SKM-1 (cell line): ENCODE results near the gene KRTAP5-2.

ENCODE experiments used
- DNase-seq: peaks from one replicate; lab custom pipeline; 2025; ENCODE audit not compliant: unreplicated experiment; lab: John Stamatoyannopoulos, UW

Gene KRTAP5-2

GRCh38 chr11:1568441-1568911 lies 29.6 kb downstream of the KRTAP5-2 start:
- no peak for DNase-seq

DNA sequence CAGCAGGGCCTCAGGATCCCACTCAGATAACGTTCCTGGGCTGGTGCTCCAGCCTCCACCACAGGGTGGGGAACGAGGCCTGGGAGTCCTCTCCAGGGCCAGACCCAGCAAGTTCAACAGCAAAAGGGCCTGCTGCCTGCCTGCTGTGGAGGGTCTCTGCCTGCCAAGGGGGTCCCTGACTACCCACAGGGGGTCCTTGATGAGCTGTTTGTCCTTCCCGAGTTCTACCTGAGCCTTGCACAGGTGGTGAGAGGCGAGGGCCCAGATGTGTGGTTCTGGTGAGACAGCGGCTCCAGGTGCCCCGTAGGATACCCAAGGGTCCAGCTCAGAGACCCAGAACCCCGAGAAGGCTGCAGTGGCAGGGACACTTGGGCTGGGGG lies 30.4 kb downstream of the KRTAP5-2 start:
- no peak for DNase-seq

DNA sequence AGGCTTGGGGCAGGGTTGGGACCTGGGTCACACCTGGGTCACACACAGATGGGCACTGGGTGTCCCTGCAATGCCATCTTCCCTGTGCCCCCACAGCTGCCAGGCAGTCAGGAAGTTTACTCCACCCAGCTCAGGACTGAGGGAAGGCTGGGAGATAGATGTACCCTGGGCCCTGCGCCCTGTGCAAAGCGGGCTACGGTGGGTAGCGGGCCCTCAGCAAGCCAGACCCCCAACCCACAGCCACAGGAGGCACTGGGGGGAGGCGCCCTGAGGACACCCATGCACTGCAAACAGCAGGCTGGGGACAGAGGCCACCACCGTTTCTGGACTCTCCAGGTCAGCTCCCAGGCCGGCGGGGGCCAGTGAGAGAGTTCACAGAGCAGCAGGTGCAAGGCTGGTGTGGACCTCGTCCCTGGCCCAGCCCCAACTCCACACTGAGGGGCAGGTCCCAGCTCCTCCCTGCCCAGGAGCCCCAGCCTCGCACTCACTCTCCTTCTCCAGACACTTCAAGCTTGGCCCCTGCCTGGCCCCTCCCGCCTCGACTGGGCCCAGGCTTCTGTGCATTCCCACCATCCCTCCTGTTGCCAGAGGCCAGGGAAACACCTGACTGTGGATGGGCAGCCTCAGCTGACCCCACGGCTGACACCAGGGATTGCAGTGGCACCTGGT lies 30.9 kb downstream of the KRTAP5-2 start:
- no peak for DNase-seq

GRCh38 chr11:1566381-1567051 lies 31.6 kb downstream of the KRTAP5-2 start:
- no peak for DNase-seq

GRCh38 chr11:1565904-1566247 lies 32.2 kb downstream of the KRTAP5-2 start:
- no peak for DNase-seq

GRCh38 chr11:1565173-1565903 lies 32.8 kb downstream of the KRTAP5-2 start:
- no peak for DNase-seq

DNA sequence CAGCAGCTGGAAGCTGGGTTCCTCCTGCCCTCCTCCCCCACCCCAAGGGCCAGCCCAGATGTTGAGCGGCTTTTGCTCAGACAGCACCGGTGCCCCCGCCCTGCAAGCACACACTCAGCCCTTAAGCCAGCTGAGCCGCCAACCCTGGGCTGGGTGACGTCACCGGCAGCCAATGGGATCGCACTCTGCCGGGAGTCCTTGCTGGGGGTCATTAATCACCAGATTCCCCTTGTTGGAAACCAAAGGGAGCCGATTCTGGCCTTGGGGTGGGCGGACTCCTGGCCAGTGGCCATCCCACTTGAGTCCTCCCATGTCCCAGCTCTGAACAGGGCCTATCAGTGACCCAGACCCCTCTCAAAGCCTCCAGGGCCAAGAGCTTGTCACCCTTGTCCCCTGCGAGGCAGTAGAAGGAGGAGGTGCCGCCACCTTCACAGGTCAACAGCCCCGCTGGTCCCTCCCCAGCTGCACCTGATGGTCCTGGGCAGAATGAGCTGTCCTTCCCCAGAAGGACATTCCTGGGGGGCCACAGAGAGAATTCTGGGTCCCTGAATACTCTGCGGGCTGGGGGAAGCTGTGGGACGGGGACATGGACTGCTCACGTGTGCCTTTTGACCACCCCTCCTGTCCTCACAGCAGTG lies 33.4 kb downstream of the KRTAP5-2 start:
- no peak for DNase-seq

GRCh38 chr11:1563697-1564534 lies 34.2 kb downstream of the KRTAP5-2 start:
- DNase-seq, result no peak

DNA sequence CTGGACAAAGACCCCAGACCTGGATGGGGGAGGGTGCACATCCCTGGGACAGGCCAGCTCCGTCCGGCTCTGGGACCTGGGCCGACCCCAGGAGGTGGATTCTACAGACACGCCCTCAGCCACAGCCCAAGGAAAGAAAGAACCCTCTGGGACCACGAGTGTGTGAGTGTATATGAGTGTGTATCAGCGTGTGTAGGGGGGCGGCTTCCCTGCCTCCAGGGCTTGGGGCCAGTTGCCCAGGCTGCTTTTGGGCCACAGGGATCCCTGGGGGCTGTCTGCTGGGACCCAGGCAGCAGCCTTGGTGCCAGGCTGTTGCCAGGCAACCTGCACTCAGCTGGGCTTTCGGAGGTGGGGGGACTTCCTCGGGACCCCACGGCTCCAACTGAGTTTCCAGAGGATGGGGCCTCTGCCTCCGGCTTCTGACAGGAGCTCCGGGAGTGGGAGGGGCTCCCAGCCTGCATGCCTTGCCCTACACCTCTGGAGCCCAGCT lies 34.9 kb downstream of the KRTAP5-2 start:
- DNase-seq, result no peak

GRCh38 chr11:1562469-1563148 lies 35.5 kb downstream of the KRTAP5-2 start:
- DNase-seq, result no peak

DNA sequence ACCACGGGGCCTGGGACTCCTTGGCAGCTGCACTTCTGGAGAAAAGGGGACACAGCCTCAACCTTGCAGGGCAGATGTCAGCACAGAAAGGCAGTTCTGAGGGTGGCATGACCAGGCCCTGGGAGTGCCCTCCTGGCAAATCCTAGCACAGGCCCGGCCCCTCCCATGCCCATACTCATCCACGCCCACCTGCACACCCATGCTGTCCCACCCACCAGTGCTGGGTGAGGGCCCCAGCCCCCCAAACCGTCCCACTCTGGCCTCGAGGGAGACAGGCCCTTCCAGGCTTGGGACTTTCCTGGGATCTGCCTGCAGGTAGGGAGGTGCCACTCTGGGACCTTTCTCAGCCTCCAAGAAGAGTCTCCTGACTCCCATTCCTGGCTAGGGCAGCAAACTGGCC lies 36.1 kb downstream of the KRTAP5-2 start:
- DNase-seq, result no peak

GRCh38 chr11:1561266-1561665 lies 36.8 kb downstream of the KRTAP5-2 start:
- DNase-seq, result no peak

DNA sequence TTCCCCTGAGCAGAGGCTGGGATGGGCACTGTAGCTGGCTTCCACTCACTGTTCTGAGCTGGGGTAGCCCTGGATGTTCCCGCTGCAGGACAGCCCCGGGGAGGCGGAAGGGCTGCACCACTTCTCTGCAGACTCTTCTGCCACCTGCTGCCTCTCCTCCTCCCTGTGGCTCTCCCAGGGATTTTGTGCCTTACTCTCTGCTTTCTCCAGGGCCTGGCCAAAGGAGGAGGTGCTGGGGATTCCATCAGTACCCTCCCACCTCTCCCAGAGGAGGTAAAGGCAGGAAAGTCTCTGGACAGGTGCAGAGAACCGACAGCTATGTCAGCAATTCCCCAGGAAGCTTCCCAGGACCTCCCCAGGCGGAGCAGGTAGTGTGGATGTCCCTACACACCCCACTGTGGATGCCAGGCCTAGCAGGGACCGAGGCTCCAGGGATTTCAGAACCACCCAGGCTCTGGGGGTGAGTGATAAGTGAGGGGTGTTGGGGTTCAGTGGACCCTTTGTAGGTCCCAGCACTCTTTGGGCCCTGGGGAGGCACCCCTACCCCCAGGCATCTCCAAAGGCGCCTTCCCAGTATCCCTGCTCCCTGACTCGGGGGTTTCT lies 37.3 kb downstream of the KRTAP5-2 start:
- DNase-seq, result no peak

DNA sequence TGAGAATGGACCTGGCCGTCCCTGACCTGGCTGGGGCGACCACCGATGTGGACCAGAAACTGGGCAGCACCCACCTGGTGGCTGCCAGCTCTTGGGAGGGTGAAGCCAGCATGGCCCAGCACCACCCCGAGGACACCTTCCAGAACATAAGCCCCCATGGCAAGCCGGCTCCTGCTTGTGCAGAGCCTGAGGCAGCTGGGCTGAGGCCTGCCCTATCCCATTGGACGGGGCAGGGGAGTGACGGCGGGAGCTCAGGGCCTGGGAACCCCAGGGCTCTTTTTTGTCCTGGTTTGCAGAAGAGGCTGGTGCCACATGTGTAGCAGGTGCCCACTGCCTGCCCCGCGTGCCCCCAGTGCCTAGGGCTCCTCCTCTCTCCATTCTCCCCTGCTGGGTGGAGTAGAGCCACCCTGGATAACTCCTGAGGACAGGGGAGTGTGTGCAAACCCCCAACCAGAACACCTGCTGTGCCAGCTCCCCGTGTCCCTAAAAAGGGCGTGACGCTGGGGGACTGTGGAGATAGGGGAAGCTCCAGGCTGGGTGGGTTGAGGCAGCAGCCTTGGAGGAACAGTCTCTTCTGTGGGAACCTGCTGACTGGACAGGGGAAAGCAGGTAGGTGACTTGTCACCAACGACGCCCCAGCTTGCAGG lies 38.0 kb downstream of the KRTAP5-2 start:
- no peak for DNase-seq

- no peak for DNase-seq
These were observed 38.8 kb downstream of the KRTAP5-2 start for GRCh38 chr11:1559111-1559951.

DNA sequence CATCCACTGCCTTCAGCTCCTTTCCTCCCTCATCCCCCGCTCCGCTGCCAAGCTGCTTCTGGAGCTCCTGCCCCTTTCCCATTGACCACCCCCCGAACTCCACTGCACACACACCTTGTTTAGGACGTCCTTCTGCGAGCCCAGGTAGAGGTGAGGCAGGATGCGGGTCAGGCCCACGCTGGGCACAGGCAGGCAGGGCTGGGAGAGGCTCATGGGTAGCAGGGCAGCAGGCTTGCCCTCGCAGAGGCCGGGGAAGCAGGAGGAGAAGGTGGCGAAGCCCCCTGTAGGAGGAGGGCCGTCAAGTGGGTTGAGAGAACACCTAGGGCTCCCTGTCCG lies 39.4 kb downstream of the KRTAP5-2 start:
- DNase-seq, result no peak

DNA sequence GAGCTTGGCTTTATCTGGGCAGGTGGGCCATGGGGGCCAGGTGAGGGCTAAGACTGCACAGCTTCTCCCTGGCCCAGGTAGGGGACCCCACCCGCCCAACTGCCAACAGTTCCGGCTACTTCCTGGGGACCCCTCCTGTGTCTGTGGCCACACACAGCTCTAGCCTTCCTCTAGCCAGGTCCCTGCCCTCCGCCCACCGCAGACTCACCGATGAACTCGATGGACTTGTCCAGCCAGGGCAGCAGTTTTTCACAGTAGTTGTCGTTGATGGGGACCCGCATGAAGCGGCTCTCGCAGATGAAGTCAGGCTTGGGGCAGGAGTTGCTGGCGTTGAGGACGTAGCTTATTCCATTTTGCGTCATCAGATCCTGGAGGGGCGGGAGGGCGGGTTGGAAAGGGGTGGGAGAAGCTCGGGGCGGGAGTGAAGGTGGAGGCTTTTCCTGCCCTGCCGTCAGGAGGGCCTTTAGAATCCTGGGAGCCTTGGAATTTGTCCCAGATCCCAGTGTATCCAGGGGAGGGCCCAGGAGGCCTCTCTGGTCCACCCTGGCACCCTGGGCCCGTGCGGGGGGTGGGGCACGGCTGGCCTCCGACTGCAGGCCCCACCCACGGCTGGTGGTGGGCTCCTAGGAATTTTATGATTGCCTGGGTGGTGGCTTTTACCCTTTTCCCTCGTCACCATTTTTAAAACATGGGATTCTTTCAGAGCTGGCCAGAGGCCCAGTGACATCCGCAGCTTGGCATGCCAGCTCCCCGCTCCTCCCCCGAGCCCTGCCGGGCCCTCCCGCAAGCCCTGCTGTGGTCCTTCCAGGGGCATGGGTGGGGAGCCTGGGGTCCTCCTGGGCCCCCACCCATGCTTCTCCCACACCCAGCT lies 40.0 kb downstream of the KRTAP5-2 start:
- no peak for DNase-seq
